WTC11 (cell line): ENCODE data around the gene TSBP1.

ENCODE experiments used
- ATF2 ChIP-seq: sonication (generic); formaldehyde crosslinking; IDR thresholded peaks from 2 replicates; pipeline ENCODE4 v1.8.1; 2022; ENCODE audit warnings: low read depth, missing genetic modification reagents, borderline replicate concordance
- CREB1 ChIP-seq: sonication (generic); formaldehyde crosslinking; IDR thresholded peaks from 2 replicates; pipeline ENCODE4 v1.8.0; 2023; ENCODE audit warnings: mild to moderate bottlenecking, missing genetic modification reagents
- CTCF ChIP-seq: fragments of 200-600 bp; IDR thresholded peaks from 2 replicates; pipeline ENCODE4 v1.8.0; 2022; ENCODE audit warnings: antibody characterized with exemption
- ESRRA ChIP-seq: sonication (generic); formaldehyde crosslinking; IDR thresholded peaks from 2 replicates; pipeline ENCODE4 v1.8.1; 2022; ENCODE audit warnings: mild to moderate bottlenecking, missing genetic modification reagents, borderline replicate concordance
- FOXJ3 ChIP-seq: sonication (generic); formaldehyde crosslinking; IDR thresholded peaks from 2 replicates; pipeline ENCODE4 v1.9.0; 2021; ENCODE audit warnings: missing genetic modification reagents, mild to moderate bottlenecking, borderline replicate concordance
- KAT7 ChIP-seq: sonication (generic); formaldehyde crosslinking; IDR thresholded peaks from 2 replicates; pipeline ENCODE4 v1.8.1; 2023; ENCODE audit warnings: missing genetic modification reagents, mild to moderate bottlenecking, borderline replicate concordance
- MAX ChIP-seq: sonication (generic); formaldehyde crosslinking; IDR thresholded peaks from 2 replicates; pipeline ENCODE4 v1.8.0; 2022; ENCODE audit warnings: mild to moderate bottlenecking, missing genetic modification reagents
- SP1 ChIP-seq: sonication (generic); formaldehyde crosslinking; conservative IDR thresholded peaks from 2 replicates; pipeline ENCODE4 v1.8.1; 2022; ENCODE audit warnings: missing genetic modification reagents
- TEAD4 ChIP-seq: sonication (generic); formaldehyde crosslinking; IDR thresholded peaks from 2 replicates; pipeline ENCODE4 v1.8.0; 2022; ENCODE audit warnings: mild to moderate bottlenecking, missing genetic modification reagents
- USF1 ChIP-seq: sonication (generic); formaldehyde crosslinking; IDR thresholded peaks from 2 replicates; pipeline ENCODE4 v1.8.0; 2022; ENCODE audit warnings: mild to moderate bottlenecking, missing genetic modification reagents
- USF2 ChIP-seq: sonication (generic); formaldehyde crosslinking; IDR thresholded peaks from 2 replicates; pipeline ENCODE4 v1.8.1; 2023; ENCODE audit warnings: mild to moderate bottlenecking, missing genetic modification reagents, moderate library complexity
- ZMAT4 ChIP-seq: fragments of 250-450 bp; sonication (Bioruptor Pico); IDR thresholded peaks from 2 replicates; pipeline ENCODE4 v1.9.0; 2021; ENCODE audit warnings: mild to moderate bottlenecking
- ZNF121 ChIP-seq: sonication (generic); formaldehyde crosslinking; IDR thresholded peaks from 2 replicates; pipeline ENCODE4 v1.8.0; 2023; ENCODE audit warnings: missing genetic modification reagents

- no peak for TF ChIP-seq ZMAT4 (CRISPR knock-in tag)
- TF ChIP-seq ESRRA (CRISPR knock-in tag) = no peak
- TF ChIP-seq CTCF = no peak
- no peak for TF ChIP-seq USF1 (CRISPR knock-in tag)
- TF ChIP-seq CREB1 (CRISPR knock-in tag) = no peak
- TF ChIP-seq USF2 (CRISPR knock-in tag) = no peak
- TF ChIP-seq ATF2 (CRISPR knock-in tag) = no peak
- TF ChIP-seq FOXJ3 = no peak
- no peak for TF ChIP-seq TEAD4 (CRISPR knock-in tag)
- TF ChIP-seq SP1 (CRISPR knock-in tag) = no peak
- TF ChIP-seq KAT7 = no peak
- TF ChIP-seq MAX (CRISPR knock-in tag) = no peak
- TF ChIP-seq ZNF121 (CRISPR knock-in tag) = no peak
These were observed 4.2 kb upstream of the TSBP1 start for GRCh38 chr6:32375739-32376529.
